K562 (cell line): ENCODE results near the gene SRPRA. TPM values are rescaled to one million over a fixed set of nuclear protein-coding genes. Genes with fewer than 3 reads are reported as not detected.

Source experiments
- ATAC-seq: fragments of 200-7000 bp; cut with Tn5 transposase; 3 replicates; pipeline ENCODE4 v1.9.1; 2020; ENCODE audit warnings: moderate library complexity
- BruUV-seq: library from RNA; stranded (reverse); fragments of 400-500 nt; replicated peaks from 2 replicates; lab custom pipeline; 2021; lab: Mats Ljungman, UMichigan
- CTCF ChIA-PET: fragments of 300-600 bp; formaldehyde crosslinking; extraction: SDS; loops from one replicate; lab custom pipeline; 2021; ENCODE audit warnings: low intra/inter-chr PET ratio; lab: Yijun Ruan, JAX
- POLR2A ChIA-PET: fragments of 300-600, 350-650 bp; sonication (Branson Sonifier 250); formaldehyde crosslinking; extraction: SDS; loops from one replicate; lab custom pipeline; 2021; ENCODE audit warnings: antibody characterized with exemption, inconsistent platforms; lab: Yijun Ruan, JAX
- DNase-seq, 4 experiments: peaks; one replicate each; pipeline versions ENCODE4 v3.0.0 to v3.0.0-alpha.2; 2011 to 2018; ENCODE audit warnings: low spot score in 3 of 4, mixed read lengths in 3 of 4; ENCODE audit errors: extremely low read depth in 1 of 4
- FAIRE-seq: peaks from 2 replicates; lab custom pipeline; 2011; peaks lifted over from hg19 to GRCh38; lab: Jason Lieb, UNC
- H2AFZ ChIP-seq: 2 replicates; pipeline ENCODE4 v1.6.0; 2011; ENCODE audit warnings: low read depth, low read length, control low read depth, inconsistent platforms
- H3K27ac ChIP-seq: fragments of 200-600 bp; 3 replicates; pipeline ENCODE4 v1.8.0; 2011; ENCODE audit warnings: low read depth, mild to moderate bottlenecking, control low read depth, inconsistent platforms, low read length, moderate library complexity, mixed read lengths; ENCODE audit errors: extremely low read depth
- H3K27me3 ChIP-seq, 2 experiments: fragments of 300-600 bp in 1 of 2; 2 replicates in 1 of 2; 3 replicates in 1 of 2; pipeline versions ENCODE4 v1.6.0 to v1.8.0; 2011; ENCODE audit warnings: inconsistent platforms in 2 of 2, low read length in 2 of 2, mild to moderate bottlenecking in 1 of 2, mixed read lengths in 1 of 2, moderate library complexity in 1 of 2; ENCODE audit not compliant: control insufficient read depth in 2 of 2, insufficient read depth in 2 of 2
- H3K36me3 ChIP-seq: fragments of 300-600 bp; 3 replicates; pipeline ENCODE4 v1.8.0; 2011; ENCODE audit warnings: mild to moderate bottlenecking, low read length, inconsistent platforms; ENCODE audit not compliant: control insufficient read depth, insufficient read depth
- H3K4me1 ChIP-seq, 2 experiments: fragments of 200-600 bp in 1 of 2; replicated peaks in 1 of 2; 2 replicates in 1 of 2; 3 replicates in 1 of 2; pipeline versions ENCODE4 v1.5.1 to v1.8.0; 2011; ENCODE audit warnings: inconsistent platforms in 2 of 2, low read length in 2 of 2, mild to moderate bottlenecking in 1 of 2, mixed read lengths in 1 of 2, moderate library complexity in 1 of 2; ENCODE audit not compliant: control insufficient read depth in 2 of 2, insufficient read depth in 2 of 2
- H3K4me2 ChIP-seq: 2 replicates; pipeline ENCODE4 v1.6.1; 2011; ENCODE audit warnings: low read length, control low read depth, inconsistent platforms, mixed read lengths; ENCODE audit not compliant: insufficient read depth
- H3K4me3 ChIP-seq: fragments of 200-600 bp; sonication (generic), shearing (Covaris generic); 2 replicates; pipeline ENCODE4 v1.5.1; 2016; ENCODE audit warnings: control low read depth, inconsistent platforms
- H3K79me2 ChIP-seq: fragments of 200-600 bp; 3 replicates; pipeline ENCODE4 v1.8.0; 2011; ENCODE audit warnings: low read length, inconsistent platforms; ENCODE audit not compliant: control insufficient read depth, insufficient read depth
- H3K9ac ChIP-seq, 2 experiments: 2 replicates each; pipeline versions ENCODE4 v1.6.0 to v1.6.1; 2011; ENCODE audit warnings: low read depth in 2 of 2, low read length in 2 of 2, control low read depth in 1 of 2, inconsistent platforms in 1 of 2, mild to moderate bottlenecking in 1 of 2, mixed read lengths in 1 of 2; ENCODE audit not compliant: insufficient read depth in 1 of 2
- H3K9me1 ChIP-seq: one replicate; pipeline ENCODE4 v1.6.0; 2011; ENCODE audit warnings: inconsistent platforms, mild to moderate bottlenecking, low read length, moderate library complexity; ENCODE audit not compliant: control insufficient read depth, insufficient read depth
- H3K9me3 ChIP-seq: replicated peaks from 2 replicates; pipeline ENCODE4 v1.5.1; 2011; ENCODE audit warnings: low read depth, low read length, inconsistent platforms; ENCODE audit not compliant: control insufficient read depth, insufficient read depth
- H4K20me1 ChIP-seq: replicated peaks from 2 replicates; pipeline ENCODE4 v1.6.1; 2011; ENCODE audit warnings: low read length, inconsistent platforms, mixed read lengths; ENCODE audit not compliant: control insufficient read depth, insufficient read depth
- MCM7 ChIP-seq, 2 experiments: fragments of 450-650 bp; IDR thresholded peaks; 2 replicates each; pipeline ENCODE4 v1.6.1; 2016 to 2018
- RAD21 ChIP-seq, 2 experiments: fragments of 250-450 bp in 1 of 2; fragments of 450-650 bp in 1 of 2; sonication (Bioruptor Pico) in 1 of 2; formaldehyde crosslinking in 1 of 2; IDR thresholded peaks in 1 of 2; conservative IDR thresholded peaks in 1 of 2; 2 replicates each; pipeline versions ENCODE4 v1.4.0 to v1.8.0; 2020 to 2022; ENCODE audit warnings: mild to moderate bottlenecking in 2 of 2, moderate library complexity in 1 of 2
- RBBP5 ChIP-seq: fragments of 200-600 bp; sonication (generic); IDR thresholded peaks from 2 replicates; pipeline ENCODE4 v1.6.1; 2012; ENCODE audit warnings: borderline replicate concordance, mild to moderate bottlenecking, low read length, control low read depth, inconsistent platforms; ENCODE audit not compliant: insufficient read depth, poor library complexity, severe bottlenecking
- SMARCA4 ChIP-seq: fragments of 450-650 bp; IDR thresholded peaks from 2 replicates; pipeline ENCODE4 v1.6.1; 2016
- SMC3 ChIP-seq: conservative IDR thresholded peaks from 2 replicates; pipeline ENCODE4 v1.6.1; 2011; ENCODE audit warnings: low read depth, low read length, improper control_type of control experiment; ENCODE audit not compliant: insufficient read depth
- WGBS: fragments of 100-300 bp; shearing (Covaris generic); methylation state at CpG from one replicate; pipeline ENCODE4 v1.1.6; 2016; ENCODE audit warnings: low coverage, mixed read lengths; ENCODE audit not compliant: insufficient coverage; ENCODE audit errors: missing lambda C conversion rate; 5-methylcytosine and 5-hydroxymethylcytosine counted together
- in situ Hi-C: fragments of 300-500 bp; cut with MboI; formaldehyde crosslinking; loops from 4 replicates; pipeline ENCODE4 v1.15.0; 2018; ENCODE audit warnings: inconsistent platforms, mixed read lengths
- intact Hi-C: fragments of 100-400 bp; cut with micrococcal nuclease; formaldehyde crosslinking; loops from 2 replicates; pipeline ENCODE4 v1.14.2; 2022
- polyA plus RNA-seq, 8 experiments: library from polyadenylated mRNA; depleted of rRNA in 4 of 8; stranded (reverse) in 5 of 8; unstranded in 3 of 8; fragments of >200 nt; fragmentation: Nextera tagmentation in 2 of 8; fragmentation: Illumina TruSeq in 1 of 8; extraction: Ambion mirVana in 2 of 8; extraction: Trizol in 1 of 8; gene quantifications; 2 replicates each; pipeline versions ENCODE4 v1.2.1 to v1.2.3, GENCODE V29; 2011 to 2014; ENCODE audit warnings: inconsistent platforms in 1 of 8, missing spikeins in 1 of 8
- total RNA-seq, 7 experiments: library from RNA; depleted of rRNA in 6 of 7; stranded (reverse); fragments of >200 nt in 6 of 7; fragmentation: Illumina TruSeq in 2 of 7; extraction: Trizol in 2 of 7; gene quantifications; 2 replicates each; pipeline versions ENCODE4 v1.2.1 to v1.2.3, GENCODE V29; 2011 to 2021; ENCODE audit warnings: low replicate concordance in 1 of 7
- TF ChIP-seq, protein P1 (sequence below), 2 experiments: fragments of 450-650 bp; formaldehyde crosslinking in 1 of 2; IDR thresholded peaks; 2 replicates each; pipeline versions ENCODE4 v1.4.0 to v1.6.1; 2014 to 2020; ENCODE audit warnings: mild to moderate bottlenecking in 2 of 2, borderline replicate concordance in 1 of 2, low read depth in 1 of 2
- TF ChIP-seq, protein P2 (sequence below): IDR thresholded peaks from 2 replicates; pipeline ENCODE4 v1.6.1; 2014; ENCODE audit warnings: antibody characterized with exemption
- TF ChIP-seq, protein P3 (sequence below), 3 experiments: IDR thresholded peaks in 2 of 3; conservative IDR thresholded peaks in 1 of 3; 2 replicates each; pipeline ENCODE4 v1.5.1; 2011 to 2012; ENCODE audit warnings: low read length in 3 of 3, mild to moderate bottlenecking in 3 of 3, control low read depth in 2 of 3, improper control_type of control experiment in 1 of 3, inconsistent platforms in 1 of 3, low read depth in 1 of 3, mixed read lengths in 1 of 3, moderate library complexity in 1 of 3; ENCODE audit not compliant: insufficient read depth in 2 of 3

The SRPRA gene
- total and polyA plus RNA-seq, 9 of the 15 experiments (the other 6 are each of a cell fraction or from before 2014, with no cell fraction given), result 33.5 to 124 (median 80.0) TPM

DNA sequence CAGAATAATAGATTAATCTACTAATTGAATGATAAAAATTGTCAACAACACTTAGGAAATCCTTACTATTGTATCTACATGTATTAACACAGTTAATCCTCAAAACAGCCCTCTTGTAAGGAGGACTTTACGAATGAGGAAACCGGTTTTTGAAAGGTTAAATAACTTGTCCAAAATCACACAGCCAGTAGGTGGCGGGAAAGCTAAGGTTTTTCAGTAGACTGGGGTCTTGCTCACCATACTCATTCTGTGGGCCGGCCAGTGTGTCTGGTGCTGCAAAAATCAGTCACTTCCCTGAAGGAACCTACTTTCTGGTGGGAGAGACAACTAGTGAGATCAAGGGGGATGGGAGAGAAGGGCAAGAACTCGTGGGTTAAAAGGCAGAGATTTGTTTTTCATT lies 39.0 kb upstream of the SRPRA start:
- H2AFZ ChIP-seq, result no peak overlapping the region
- intact Hi-C loops, result loop anchor here (5.0 kb wide), 2 partner anchors 385 to 410 kb away; no protein-coding TSS in a partner anchor
- CTCF ChIA-PET, result interaction anchor here (0.7 to 1.1 kb wide), 2 partner anchors 54 to 84 kb away, joined by 3 read pairs; no protein-coding TSS in a partner anchor
- peaks cover 12% of the 10 kb centered on the region; the same call in 2 of the 3 replicates for H3K79me2 ChIP-seq
- H3K27me3 ChIP-seq, result no peaks in the 10 kb centered on the region; a peak in 1 of 5 replicates
- ATAC-seq, result peak; percentile 8; the same call in 1 of the 3 replicates
- H3K9me1 ChIP-seq, result no peaks in the 10 kb centered on the region
- TF ChIP-seq, protein P1, sequence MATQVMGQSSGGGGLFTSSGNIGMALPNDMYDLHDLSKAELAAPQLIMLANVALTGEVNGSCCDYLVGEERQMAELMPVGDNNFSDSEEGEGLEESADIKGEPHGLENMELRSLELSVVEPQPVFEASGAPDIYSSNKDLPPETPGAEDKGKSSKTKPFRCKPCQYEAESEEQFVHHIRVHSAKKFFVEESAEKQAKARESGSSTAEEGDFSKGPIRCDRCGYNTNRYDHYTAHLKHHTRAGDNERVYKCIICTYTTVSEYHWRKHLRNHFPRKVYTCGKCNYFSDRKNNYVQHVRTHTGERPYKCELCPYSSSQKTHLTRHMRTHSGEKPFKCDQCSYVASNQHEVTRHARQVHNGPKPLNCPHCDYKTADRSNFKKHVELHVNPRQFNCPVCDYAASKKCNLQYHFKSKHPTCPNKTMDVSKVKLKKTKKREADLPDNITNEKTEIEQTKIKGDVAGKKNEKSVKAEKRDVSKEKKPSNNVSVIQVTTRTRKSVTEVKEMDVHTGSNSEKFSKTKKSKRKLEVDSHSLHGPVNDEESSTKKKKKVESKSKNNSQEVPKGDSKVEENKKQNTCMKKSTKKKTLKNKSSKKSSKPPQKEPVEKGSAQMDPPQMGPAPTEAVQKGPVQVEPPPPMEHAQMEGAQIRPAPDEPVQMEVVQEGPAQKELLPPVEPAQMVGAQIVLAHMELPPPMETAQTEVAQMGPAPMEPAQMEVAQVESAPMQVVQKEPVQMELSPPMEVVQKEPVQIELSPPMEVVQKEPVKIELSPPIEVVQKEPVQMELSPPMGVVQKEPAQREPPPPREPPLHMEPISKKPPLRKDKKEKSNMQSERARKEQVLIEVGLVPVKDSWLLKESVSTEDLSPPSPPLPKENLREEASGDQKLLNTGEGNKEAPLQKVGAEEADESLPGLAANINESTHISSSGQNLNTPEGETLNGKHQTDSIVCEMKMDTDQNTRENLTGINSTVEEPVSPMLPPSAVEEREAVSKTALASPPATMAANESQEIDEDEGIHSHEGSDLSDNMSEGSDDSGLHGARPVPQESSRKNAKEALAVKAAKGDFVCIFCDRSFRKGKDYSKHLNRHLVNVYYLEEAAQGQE (IDR thresholded peaks at IDR 0.05; ENCODE audit: borderline replicate concordance), result peak; percentile 21; the same call in 1 of the 2 replicates
- TF ChIP-seq, protein P1 (CRISPR knock-in tag; IDR thresholded peaks at IDR 0.05; ENCODE audit: low read depth), result no peak
- no peak for TF ChIP-seq MCM7 (IDR thresholded peaks at IDR 0.05)
- TF ChIP-seq, protein P2, sequence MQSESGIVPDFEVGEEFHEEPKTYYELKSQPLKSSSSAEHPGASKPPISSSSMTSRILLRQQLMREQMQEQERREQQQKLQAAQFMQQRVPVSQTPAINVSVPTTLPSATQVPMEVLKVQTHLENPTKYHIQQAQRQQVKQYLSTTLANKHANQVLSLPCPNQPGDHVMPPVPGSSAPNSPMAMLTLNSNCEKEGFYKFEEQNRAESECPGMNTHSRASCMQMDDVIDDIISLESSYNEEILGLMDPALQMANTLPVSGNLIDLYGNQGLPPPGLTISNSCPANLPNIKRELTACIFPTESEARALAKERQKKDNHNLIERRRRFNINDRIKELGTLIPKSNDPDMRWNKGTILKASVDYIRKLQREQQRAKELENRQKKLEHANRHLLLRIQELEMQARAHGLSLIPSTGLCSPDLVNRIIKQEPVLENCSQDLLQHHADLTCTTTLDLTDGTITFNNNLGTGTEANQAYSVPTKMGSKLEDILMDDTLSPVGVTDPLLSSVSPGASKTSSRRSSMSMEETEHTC, result no peak
- no peak for TF ChIP-seq RBBP5
- TF ChIP-seq, protein P3, sequence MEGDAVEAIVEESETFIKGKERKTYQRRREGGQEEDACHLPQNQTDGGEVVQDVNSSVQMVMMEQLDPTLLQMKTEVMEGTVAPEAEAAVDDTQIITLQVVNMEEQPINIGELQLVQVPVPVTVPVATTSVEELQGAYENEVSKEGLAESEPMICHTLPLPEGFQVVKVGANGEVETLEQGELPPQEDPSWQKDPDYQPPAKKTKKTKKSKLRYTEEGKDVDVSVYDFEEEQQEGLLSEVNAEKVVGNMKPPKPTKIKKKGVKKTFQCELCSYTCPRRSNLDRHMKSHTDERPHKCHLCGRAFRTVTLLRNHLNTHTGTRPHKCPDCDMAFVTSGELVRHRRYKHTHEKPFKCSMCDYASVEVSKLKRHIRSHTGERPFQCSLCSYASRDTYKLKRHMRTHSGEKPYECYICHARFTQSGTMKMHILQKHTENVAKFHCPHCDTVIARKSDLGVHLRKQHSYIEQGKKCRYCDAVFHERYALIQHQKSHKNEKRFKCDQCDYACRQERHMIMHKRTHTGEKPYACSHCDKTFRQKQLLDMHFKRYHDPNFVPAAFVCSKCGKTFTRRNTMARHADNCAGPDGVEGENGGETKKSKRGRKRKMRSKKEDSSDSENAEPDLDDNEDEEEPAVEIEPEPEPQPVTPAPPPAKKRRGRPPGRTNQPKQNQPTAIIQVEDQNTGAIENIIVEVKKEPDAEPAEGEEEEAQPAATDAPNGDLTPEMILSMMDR (IDR thresholded peaks at IDR 0.05 in 2 of 3, conservative IDR thresholded peaks at IDR 0.05 in 1 of 3; ENCODE audit: insufficient read depth in 2 of 3, low read depth in 1 of 3, low read length in 3 of 3), result peak; percentile 49 to 69 (median 50)
- peak; percentile 32 to 70; a peak in 3 of 4 replicates for TF ChIP-seq RAD21 (CRISPR knock-in tag; conservative IDR thresholded peaks at IDR 0.05 in 1 of 2, IDR thresholded peaks at IDR 0.05 in 1 of 2)
- TF ChIP-seq SMARCA4, result 0 out of 2 replicates have a peak, but pooled peaks have one; percentile 11
- TF ChIP-seq SMC3, result 0 out of 2 replicates have a peak, but pooled peaks have one; percentile 33
- POLR2A ChIA-PET, result interaction anchor here (0.7 to 1.0 kb wide), 3 partner anchors 10 to 49 kb away, joined by 3 to 5 read pairs (median 3); no protein-coding TSS in a partner anchor
- no peak overlapping the region for H3K4me2 ChIP-seq
- no peak overlapping the region for H3K4me3 ChIP-seq
- H3K9ac ChIP-seq, result no peak overlapping the region
- peak in 3 of 4 experiments; percentile 36 to 66 (median 39) for DNase-seq
- FAIRE-seq, result peak; percentile 69
- 30% methylated on average over 5 of the region's 5 CpGs for WGBS
- peaks cover 4 to 10% of the 10 kb centered on the region in 2 experiments; a peak in 3 of 5 replicates for H3K4me1 ChIP-seq
- H3K27ac ChIP-seq, result no peak overlapping the region
- H4K20me1 ChIP-seq, result no peaks in the 10 kb centered on the region; the same call in 1 of the 2 replicates
- no TSS peak for BruUV-seq
- H3K36me3 ChIP-seq, result peaks cover 8% of the 10 kb centered on the region; the same call in 2 of the 3 replicates
- in situ Hi-C loops, result loop anchor here (25.0 kb wide), 2 partner anchors 105 to 680 kb away; no protein-coding TSS in a partner anchor
- H3K9me3 ChIP-seq, result no peaks in the 10 kb centered on the region
